Loucy (cell line): ENCODE data around the gene ARHGEF12.

Experiments used
- CTCF ChIP-seq: fragments of 200-600 bp; sonication (generic); conservative IDR thresholded peaks from 2 replicates; pipeline ENCODE4 v1.5.1; 2014; ENCODE audit warnings: mild to moderate bottlenecking, antibody characterized with exemption, low read length
- EZH2phosphoT487 ChIP-seq: fragments of 200-600 bp; IDR thresholded peaks from 2 replicates; pipeline ENCODE4 v1.6.1; 2018; ENCODE audit warnings: antibody characterized with exemption, mild to moderate bottlenecking, moderate library complexity, borderline replicate concordance

DNA sequence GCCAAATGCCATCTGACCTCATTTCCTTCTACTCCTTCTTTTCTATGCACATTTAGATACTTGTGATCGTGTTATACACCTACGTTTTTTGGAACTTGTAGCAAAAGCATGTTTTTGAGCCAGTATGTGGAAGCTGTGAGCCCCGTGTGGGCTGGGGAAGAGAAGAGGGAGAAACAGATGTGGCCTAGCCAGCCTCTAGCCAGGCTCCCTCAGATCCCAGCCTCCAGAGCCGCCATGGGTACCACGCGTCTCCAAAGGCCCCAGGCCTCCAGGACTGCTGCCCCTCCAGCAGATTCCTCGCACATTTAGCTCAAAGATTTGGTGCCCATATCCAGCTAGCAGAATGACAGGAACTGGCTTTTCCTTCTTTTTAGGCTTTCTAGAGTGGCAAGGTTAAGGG lies 28.1 kb upstream of the ARHGEF12 start:
- TF ChIP-seq CTCF (no peak), EZH2phosphoT487 (no peak)
